GM18508 (cell line): Measurements from ENCODE around the gene DPF3.

Experiments
- ATAC-seq: cut with Tn5 transposase; IDR thresholded peaks from one replicate; pipeline ENCODE4 v1.9.1; 2021; ENCODE audit warnings: moderate number of reproducible peaks; ENCODE audit not compliant: insufficient read depth, unreplicated experiment

The DPF3 gene

GRCh38 chr14:72726444-72726843, 167.5 kb downstream of the DPF3 start:
- no peak for ATAC-seq

GRCh38 chr14:72723858-72724530, 169.9 kb downstream of the DPF3 start:
- ATAC-seq, result no peak

- no peak for ATAC-seq
Observed at GRCh38 chr14:72722201-72722785, 171.6 kb downstream of the DPF3 start.

GRCh38 chr14:72721083-72721482, 172.8 kb downstream of the DPF3 start:
- ATAC-seq, result no peak

GRCh38 chr14:72717220-72717619, 176.7 kb downstream of the DPF3 start:
- no peak for ATAC-seq

- no peak for ATAC-seq
Observed at GRCh38 chr14:72716476-72716875, 177.4 kb downstream of the DPF3 start.

- ATAC-seq, result no peak
Observed at GRCh38 chr14:72715850-72716228, 178.1 kb downstream of the DPF3 start.

GRCh38 chr14:72715215-72715849, 178.6 kb downstream of the DPF3 start:
- ATAC-seq, result no peak

GRCh38 chr14:72714871-72715214, 179.1 kb downstream of the DPF3 start:
- no peak for ATAC-seq

GRCh38 chr14:72714094-72714493, 179.8 kb downstream of the DPF3 start:
- no peak for ATAC-seq

GRCh38 chr14:72711936-72712335, 182.0 kb downstream of the DPF3 start:
- ATAC-seq, result no peak

GRCh38 chr14:72709916-72710611, 183.8 kb downstream of the DPF3 start:
- no peak for ATAC-seq

GRCh38 chr14:72708708-72709475, 185.0 kb downstream of the DPF3 start:
- ATAC-seq, result no peak

- ATAC-seq, result no peak
Observed at GRCh38 chr14:72708222-72708621, 185.7 kb downstream of the DPF3 start.

GRCh38 chr14:72706485-72706884, 187.4 kb downstream of the DPF3 start:
- no peak for ATAC-seq

- no peak for ATAC-seq
Observed at GRCh38 chr14:72704502-72704901, 189.4 kb downstream of the DPF3 start.

- no peak for ATAC-seq
Observed at GRCh38 chr14:72701605-72702004, 192.3 kb downstream of the DPF3 start.

- no peak for ATAC-seq
Observed at GRCh38 chr14:72701237-72701565, 192.7 kb downstream of the DPF3 start.

GRCh38 chr14:72700338-72701236, 193.3 kb downstream of the DPF3 start:
- ATAC-seq, result no peak

GRCh38 chr14:72699852-72700257, 194.0 kb downstream of the DPF3 start:
- no peak for ATAC-seq
